ENCODE measurements around the gene VPS26A.

The VPS26A gene

DNA sequence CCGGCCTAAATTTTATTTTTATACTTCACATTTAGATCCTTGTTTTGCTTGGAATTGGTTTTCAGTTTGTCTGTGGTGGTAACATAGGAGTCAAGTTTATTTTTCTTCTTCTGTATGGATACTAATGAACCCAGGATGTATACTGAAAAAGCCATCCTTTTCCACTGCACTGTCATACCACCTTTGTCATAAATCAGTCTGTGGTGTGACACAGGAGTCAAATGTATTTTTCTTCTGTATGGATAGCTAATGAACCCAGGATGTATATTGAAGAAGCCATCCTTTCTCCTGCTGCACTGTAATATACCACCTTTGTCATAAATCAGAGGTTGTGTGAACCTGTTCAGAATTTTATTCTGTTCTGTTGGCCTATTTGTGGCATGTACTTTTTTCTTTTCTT is 21.4 kb downstream of the VPS26A start:
- Histone ChIP-seq H3K4me2 (ENCODE audit: insufficient read depth, low read length, poor library complexity, severe bottlenecking) (no peak overlapping the region), H3K14ac (ENCODE audit: low read length) (no peak overlapping the region), H3K4me1 (ENCODE audit: control insufficient read depth in 2 of 2, insufficient read depth in 1 of 2, low read depth in 1 of 2, low read length in 2 of 2) (no peaks in the 10 kb centered on the region), H2BK5ac (ENCODE audit: low read length) (no peak overlapping the region), H3K18ac (ENCODE audit: low read length) (no peak overlapping the region), H4K91ac (ENCODE audit: low read depth, low read length, poor library complexity) (no peak overlapping the region), H3K36me3 (replicated peaks in 1 of 2; ENCODE audit: control insufficient read depth in 2 of 2, insufficient read depth in 2 of 2, low read length in 2 of 2) (peaks cover 0 to 6% of the 10 kb centered on the region in 2 donors), H2BK12ac (ENCODE audit: low read length) (no peak overlapping the region), H3K23ac (ENCODE audit: low read depth, low read length, poor library complexity) (no peak overlapping the region), H2BK15ac (ENCODE audit: low read length) (no peak overlapping the region), H3K4me3 (ENCODE audit: low read length in 2 of 2) (no peak overlapping the region), H2BK120ac (ENCODE audit: low read depth, low read length) (no peak overlapping the region), H3K4ac (ENCODE audit: low read length) (no peak overlapping the region), H2AK5ac (ENCODE audit: low read depth, low read length) (no peak overlapping the region), H4K8ac (ENCODE audit: low read depth, low read length) (no peak overlapping the region), H3K9ac (ENCODE audit: low read depth, low read length, poor library complexity) (no peak overlapping the region), H3K79me1 (ENCODE audit: low read depth, low read length) (no peaks in the 10 kb centered on the region), H3K27me3 (ENCODE audit: control insufficient read depth in 3 of 3, insufficient read depth in 3 of 3, low read depth in 1 of 3, low read length in 3 of 3) (no peaks in the 10 kb centered on the region), H2AFZ (ENCODE audit: low read length) (no peak overlapping the region), H3K9me3 (replicated peaks in 1 of 2; ENCODE audit: control insufficient read depth in 2 of 2, insufficient read depth in 1 of 2, low read depth in 1 of 2, low read length in 2 of 2) (no peaks in the 10 kb centered on the region), H3K27ac (replicated peaks; ENCODE audit: low read length) (no peak overlapping the region)
- no CpG with 5 or more reads among the region's 1 CpG for WGBS, 2 donors (ENCODE audit: extremely low coverage in 2 of 2, insufficient read length in 2 of 2, insufficient replicate concordance in 1 of 2)
- DNase-seq (ENCODE audit: low spot score): no peak

DNA sequence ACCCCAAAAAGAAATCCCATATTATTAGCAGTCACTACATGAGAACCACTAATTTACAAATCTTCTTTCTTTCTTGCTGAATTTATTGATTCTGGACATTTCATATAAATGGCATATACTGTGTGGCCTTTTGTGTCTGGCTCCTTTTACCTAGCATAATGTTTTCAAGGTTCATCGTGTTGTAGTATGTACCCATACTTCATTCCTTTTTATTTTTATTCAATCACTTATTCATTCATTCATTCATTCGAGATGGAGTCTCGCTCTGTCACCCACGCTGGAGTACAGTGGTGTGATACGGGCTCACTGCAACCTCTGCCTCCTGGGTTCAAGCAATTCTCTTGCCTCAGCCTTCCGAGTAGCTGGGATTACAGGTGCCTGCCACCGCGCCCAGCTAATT is 21.9 kb downstream of the VPS26A start:
- H3K4ac ChIP-seq (ENCODE audit: low read length): no peak overlapping the region
- H2AFZ ChIP-seq (ENCODE audit: low read length): no peak overlapping the region
- H3K23ac ChIP-seq (ENCODE audit: low read depth, low read length, poor library complexity): no peak overlapping the region
- no peak overlapping the region for H2BK120ac ChIP-seq (ENCODE audit: low read depth, low read length)
- H3K27me3 ChIP-seq (ENCODE audit: control insufficient read depth in 3 of 3, insufficient read depth in 3 of 3, low read depth in 1 of 3, low read length in 3 of 3): no peaks in the 10 kb centered on the region
- no peaks in the 10 kb centered on the region for H3K9me3 ChIP-seq (replicated peaks in 1 of 2; ENCODE audit: control insufficient read depth in 2 of 2, insufficient read depth in 1 of 2, low read depth in 1 of 2, low read length in 2 of 2)
- no peak overlapping the region for H4K8ac ChIP-seq (ENCODE audit: low read depth, low read length)
- no peak for DNase-seq (ENCODE audit: low spot score)
- H3K18ac ChIP-seq (ENCODE audit: low read length): no peak overlapping the region
- no peak overlapping the region for H3K9ac ChIP-seq (ENCODE audit: low read depth, low read length, poor library complexity)
- H3K27ac ChIP-seq (replicated peaks; ENCODE audit: low read length): no peak overlapping the region
- H4K91ac ChIP-seq (ENCODE audit: low read depth, low read length, poor library complexity): no peak overlapping the region
- H3K36me3 ChIP-seq (replicated peaks in 1 of 2; ENCODE audit: control insufficient read depth in 2 of 2, insufficient read depth in 2 of 2, low read length in 2 of 2): peaks cover 0 to 6% of the 10 kb centered on the region in 2 donors
- H3K14ac ChIP-seq (ENCODE audit: low read length): no peak overlapping the region
- H3K79me1 ChIP-seq (ENCODE audit: low read depth, low read length): peaks cover 1% of the 10 kb centered on the region
- no peak overlapping the region for H2AK5ac ChIP-seq (ENCODE audit: low read depth, low read length)
- WGBS, 2 donors (ENCODE audit: extremely low coverage in 2 of 2, insufficient read length in 2 of 2, insufficient replicate concordance in 1 of 2): no CpG with 5 or more reads among the region's 8 CpGs
- no peak overlapping the region for H3K4me3 ChIP-seq (ENCODE audit: low read length in 2 of 2)
- H3K4me1 ChIP-seq (ENCODE audit: control insufficient read depth in 2 of 2, insufficient read depth in 1 of 2, low read depth in 1 of 2, low read length in 2 of 2): no peaks in the 10 kb centered on the region
- no peak overlapping the region for H3K4me2 ChIP-seq (ENCODE audit: insufficient read depth, low read length, poor library complexity, severe bottlenecking)
- H2BK12ac ChIP-seq (ENCODE audit: low read length): no peak overlapping the region
- no peak overlapping the region for H2BK15ac ChIP-seq (ENCODE audit: low read length)
- no peak overlapping the region for H2BK5ac ChIP-seq (ENCODE audit: low read length)

DNA sequence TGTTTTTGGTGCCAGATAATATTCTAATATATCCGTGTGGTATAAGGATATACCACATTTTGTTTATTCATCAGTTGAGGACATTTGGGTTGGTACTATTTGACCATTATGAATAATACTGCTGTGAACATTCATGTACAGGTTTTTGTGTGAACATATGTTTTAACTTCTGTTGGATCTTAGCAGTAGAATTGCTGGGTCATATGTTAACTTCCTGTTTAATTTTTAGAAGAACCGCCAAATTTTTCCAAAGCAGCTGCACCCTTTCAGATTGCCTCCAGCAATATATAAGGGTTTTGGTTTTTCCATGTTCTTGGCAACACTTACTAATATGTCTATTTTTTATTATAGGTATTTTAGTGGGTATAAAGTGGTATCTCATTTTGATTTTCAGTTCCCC is 22.8 kb downstream of the VPS26A start:
- no peak overlapping the region for H3K4me3 ChIP-seq (ENCODE audit: low read length in 2 of 2)
- H3K79me1 ChIP-seq (ENCODE audit: low read depth, low read length): peaks cover 1% of the 10 kb centered on the region
- H3K27me3 ChIP-seq (ENCODE audit: control insufficient read depth in 3 of 3, insufficient read depth in 3 of 3, low read depth in 1 of 3, low read length in 3 of 3): no peaks in the 10 kb centered on the region
- H2BK120ac ChIP-seq (ENCODE audit: low read depth, low read length): no peak overlapping the region
- no peak overlapping the region for H2AK5ac ChIP-seq (ENCODE audit: low read depth, low read length)
- H2BK15ac ChIP-seq (ENCODE audit: low read length): no peak overlapping the region
- H2AFZ ChIP-seq (ENCODE audit: low read length): no peak overlapping the region
- H3K23ac ChIP-seq (ENCODE audit: low read depth, low read length, poor library complexity): no peak overlapping the region
- no peak overlapping the region for H3K4me2 ChIP-seq (ENCODE audit: insufficient read depth, low read length, poor library complexity, severe bottlenecking)
- H3K4ac ChIP-seq (ENCODE audit: low read length): no peak overlapping the region
- no peaks in the 10 kb centered on the region for H3K4me1 ChIP-seq (ENCODE audit: control insufficient read depth in 2 of 2, insufficient read depth in 1 of 2, low read depth in 1 of 2, low read length in 2 of 2)
- no peak overlapping the region for H3K14ac ChIP-seq (ENCODE audit: low read length)
- no peak overlapping the region for H3K18ac ChIP-seq (ENCODE audit: low read length)
- no peak overlapping the region for H2BK12ac ChIP-seq (ENCODE audit: low read length)
- no peak overlapping the region for H2BK5ac ChIP-seq (ENCODE audit: low read length)
- no peak overlapping the region for H3K9ac ChIP-seq (ENCODE audit: low read depth, low read length, poor library complexity)
- DNase-seq (ENCODE audit: low spot score): no peak
- H3K27ac ChIP-seq (replicated peaks; ENCODE audit: low read length): no peak overlapping the region
- H4K91ac ChIP-seq (ENCODE audit: low read depth, low read length, poor library complexity): no peak overlapping the region
- no CpG with 5 or more reads among the region's 2 CpGs for WGBS, 2 donors (ENCODE audit: extremely low coverage in 2 of 2, insufficient read length in 2 of 2, insufficient replicate concordance in 1 of 2)
- H3K9me3 ChIP-seq (replicated peaks in 1 of 2; ENCODE audit: control insufficient read depth in 2 of 2, insufficient read depth in 1 of 2, low read depth in 1 of 2, low read length in 2 of 2): no peaks in the 10 kb centered on the region
- peaks cover 0 to 6% of the 10 kb centered on the region in 2 donors for H3K36me3 ChIP-seq (replicated peaks in 1 of 2; ENCODE audit: control insufficient read depth in 2 of 2, insufficient read depth in 2 of 2, low read length in 2 of 2)
- H4K8ac ChIP-seq (ENCODE audit: low read depth, low read length): no peak overlapping the region

DNA sequence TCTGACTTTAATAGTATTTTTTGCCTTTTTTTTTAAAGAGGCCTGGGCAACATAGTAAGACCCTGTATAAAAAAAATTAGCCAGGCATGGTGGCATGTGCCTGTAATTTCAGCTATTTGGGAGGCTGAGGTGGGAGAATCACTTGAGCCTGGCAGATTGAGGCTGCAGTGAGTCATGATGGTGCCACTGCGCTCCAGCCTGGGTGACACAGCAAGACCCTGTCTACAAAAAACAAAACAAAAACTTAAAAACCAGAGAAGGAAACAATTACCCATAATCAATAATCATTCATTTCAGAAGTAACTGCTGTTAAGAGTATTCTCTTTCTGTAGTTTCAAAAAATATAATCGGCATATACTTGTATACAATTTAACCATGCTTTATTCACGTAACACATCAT is 28.0 kb downstream of the VPS26A start:
- Histone ChIP-seq H3K4me2 (ENCODE audit: insufficient read depth, low read length, poor library complexity, severe bottlenecking) (no peak overlapping the region), H3K27ac (replicated peaks; ENCODE audit: low read length) (no peak overlapping the region), H3K27me3 (ENCODE audit: control insufficient read depth in 3 of 3, insufficient read depth in 3 of 3, low read depth in 1 of 3, low read length in 3 of 3) (no peaks in the 10 kb centered on the region), H3K9me3 (replicated peaks in 1 of 2; ENCODE audit: control insufficient read depth in 2 of 2, insufficient read depth in 1 of 2, low read depth in 1 of 2, low read length in 2 of 2) (no peaks in the 10 kb centered on the region), H3K9ac (ENCODE audit: low read depth, low read length, poor library complexity) (no peak overlapping the region), H3K4ac (ENCODE audit: low read length) (no peak overlapping the region), H2AFZ (ENCODE audit: low read length) (no peak overlapping the region), H3K4me3 (ENCODE audit: low read length in 2 of 2) (no peak overlapping the region), H4K8ac (ENCODE audit: low read depth, low read length) (no peak overlapping the region), H3K4me1 (ENCODE audit: control insufficient read depth in 2 of 2, insufficient read depth in 1 of 2, low read depth in 1 of 2, low read length in 2 of 2) (no peaks in the 10 kb centered on the region), H2BK5ac (ENCODE audit: low read length) (no peak overlapping the region), H3K18ac (ENCODE audit: low read length) (no peak overlapping the region), H2BK12ac (ENCODE audit: low read length) (no peak overlapping the region), H2BK120ac (ENCODE audit: low read depth, low read length) (no peak overlapping the region), H2BK15ac (ENCODE audit: low read length) (no peak overlapping the region), H3K14ac (ENCODE audit: low read length) (no peak overlapping the region), H3K23ac (ENCODE audit: low read depth, low read length, poor library complexity) (no peak overlapping the region), H3K36me3 (replicated peaks in 1 of 2; ENCODE audit: control insufficient read depth in 2 of 2, insufficient read depth in 2 of 2, low read length in 2 of 2) (peaks cover 0 to 10% of the 10 kb centered on the region in 2 donors), H2AK5ac (ENCODE audit: low read depth, low read length) (no peak overlapping the region), H3K79me1 (ENCODE audit: low read depth, low read length) (peaks cover 1% of the 10 kb centered on the region), H4K91ac (ENCODE audit: low read depth, low read length, poor library complexity) (no peak overlapping the region)
- DNase-seq (ENCODE audit: low spot score): no peak
- no CpG with 5 or more reads among the region's 3 CpGs for WGBS, 2 donors (ENCODE audit: extremely low coverage in 2 of 2, insufficient read length in 2 of 2, insufficient replicate concordance in 1 of 2)

All from neuronal stem cell (in vitro differentiated cells).